HG03442 (cell line): ENCODE data around the gene PMM2.
"Not testable (repeated sequence)": the region's sequence is repeated elsewhere in the genome, so short reads cannot be mapped to it uniquely, and the experiment has no call there.

Experiments used
- ATAC-seq: cut with Tn5 transposase; IDR thresholded peaks from one replicate; pipeline ENCODE4 v1.9.1; 2021; ENCODE audit warnings: mild to moderate bottlenecking, moderate library complexity; ENCODE audit not compliant: unreplicated experiment

PMM2 gene

DNA sequence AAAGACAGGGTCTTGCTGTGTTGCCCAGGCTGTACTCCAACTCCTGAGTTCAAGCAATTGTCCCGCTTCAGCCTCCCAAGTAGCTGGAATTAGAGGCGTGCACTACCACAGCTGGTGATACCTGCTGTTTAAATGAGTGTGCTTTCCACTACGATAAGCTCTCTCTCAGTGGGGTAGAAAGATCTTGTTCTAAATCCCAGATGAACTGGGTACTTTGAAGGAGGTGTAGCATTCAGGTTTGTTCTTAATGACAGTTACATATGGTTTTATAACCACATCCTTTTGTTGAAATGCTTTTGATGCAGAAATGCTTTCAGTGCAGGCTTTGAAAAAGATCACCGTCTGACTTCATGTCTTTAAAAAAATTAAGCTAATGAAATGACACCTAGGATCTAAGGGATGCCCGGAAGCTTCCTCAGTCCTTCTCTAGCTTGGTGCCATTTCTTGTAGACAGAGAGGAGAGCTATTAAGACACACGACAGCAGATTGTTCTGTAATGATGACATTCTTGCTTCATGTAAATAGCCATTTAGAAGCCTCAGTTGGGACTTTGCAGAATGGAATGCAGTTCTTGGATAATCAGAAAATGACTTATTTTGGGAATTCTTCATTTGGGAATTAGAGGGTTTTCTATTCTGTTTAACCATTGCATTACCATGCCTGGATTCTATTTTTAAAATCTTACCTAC is 19.5 kb downstream of the PMM2 start:
- no peak for ATAC-seq

DNA sequence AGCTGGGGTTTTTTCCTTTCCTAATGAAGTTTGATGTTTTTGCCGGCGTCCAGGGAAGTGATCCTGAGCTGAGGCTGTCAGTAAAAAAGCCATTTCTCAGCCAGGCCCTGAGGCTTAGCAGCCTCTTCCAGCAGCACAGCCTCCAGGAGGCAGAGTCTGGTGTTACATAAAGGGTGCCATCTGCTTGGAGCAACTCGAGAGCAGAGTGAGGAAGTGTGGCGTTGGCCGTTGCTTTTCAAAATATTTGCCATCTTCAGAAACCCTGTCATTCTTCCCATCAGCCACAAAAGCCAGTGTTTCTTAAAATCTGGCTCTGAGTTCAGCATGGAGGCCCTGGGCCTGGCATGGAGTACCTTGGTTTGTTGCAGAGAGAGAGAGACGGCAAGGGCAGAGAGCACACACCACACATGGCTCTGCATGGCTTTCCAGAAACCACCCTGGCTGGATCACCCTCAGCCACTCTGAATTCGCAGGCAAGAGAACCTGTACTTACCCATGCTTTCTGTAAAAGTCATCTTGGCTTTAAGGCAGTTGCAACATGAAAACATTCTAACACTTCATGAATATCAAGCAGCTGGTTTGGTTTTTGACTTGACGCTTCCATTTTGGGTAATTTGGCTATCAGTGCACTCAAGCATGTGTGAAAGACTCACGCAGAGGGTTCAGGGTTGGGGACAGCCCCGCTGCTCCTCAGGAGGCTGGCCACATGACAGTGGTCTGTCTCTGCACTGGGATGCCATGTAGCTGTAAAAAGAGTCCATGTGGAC is 21.0 kb downstream of the PMM2 start:
- ATAC-seq = peak; percentile 88

- no peak for ATAC-seq
Observed at GRCh38 chr16:8819411-8820034, 21.9 kb downstream of the PMM2 start.

GRCh38 chr16:8822403-8822802 is 24.8 kb downstream of the PMM2 start:
- no peak for ATAC-seq

DNA sequence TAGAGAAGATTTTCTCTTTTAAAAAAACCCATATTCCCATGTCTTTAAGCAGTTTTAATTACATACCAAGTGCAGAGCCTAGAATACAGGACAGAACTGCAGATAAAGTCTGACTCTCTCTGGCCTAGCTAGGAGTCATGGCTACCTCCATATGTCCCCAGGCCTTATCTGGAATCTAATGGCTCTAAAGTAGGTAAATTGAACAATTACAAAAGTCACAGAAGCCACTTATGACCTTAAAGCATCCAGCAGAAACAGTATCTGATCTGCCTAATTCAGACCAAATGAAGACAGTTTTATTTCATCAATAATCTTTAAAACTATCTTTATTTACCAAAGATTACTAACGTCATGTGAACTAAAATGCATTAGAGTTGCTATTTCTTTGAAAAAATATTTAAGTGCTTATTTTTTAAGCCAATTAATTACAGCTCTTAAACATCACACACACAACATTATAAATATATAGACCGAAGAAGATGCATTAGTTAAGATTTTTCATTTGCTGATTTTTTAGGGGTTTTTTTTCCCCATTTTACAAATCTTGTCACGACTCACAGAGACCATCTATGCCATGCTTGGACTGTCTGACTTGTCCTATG is 28.7 kb downstream of the PMM2 start:
- no peak for ATAC-seq

DNA sequence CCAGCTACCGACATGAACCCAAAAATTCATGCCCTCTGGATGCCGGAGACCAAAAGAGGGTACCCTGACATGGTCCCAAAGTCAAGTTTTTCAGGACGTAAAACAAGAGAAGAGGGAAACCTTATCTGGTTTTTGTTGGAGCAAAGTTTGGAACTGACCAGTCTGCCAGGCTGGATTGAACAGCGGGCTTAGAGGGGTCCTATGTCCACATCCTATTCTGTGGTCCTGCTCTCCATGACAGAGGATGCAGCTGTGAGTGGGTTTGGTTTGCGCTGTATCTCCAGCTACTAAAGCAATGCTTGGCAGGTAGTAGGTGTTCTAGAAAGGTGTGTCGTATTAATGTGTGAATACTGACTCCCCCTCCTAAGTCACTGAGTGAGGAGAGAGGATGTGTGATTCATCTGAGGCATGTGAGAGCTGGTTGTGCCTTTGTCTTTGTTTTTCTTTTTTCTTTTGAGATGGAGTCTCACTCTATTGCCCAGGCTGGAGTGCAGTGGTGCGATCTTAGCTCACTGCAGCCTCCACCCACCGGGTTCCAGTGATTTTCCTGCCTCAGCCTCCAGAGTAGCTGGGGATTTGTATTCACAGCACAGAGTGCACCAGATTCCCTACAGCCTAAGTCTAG is 31.0 kb downstream of the PMM2 start:
- ATAC-seq = no peak

DNA sequence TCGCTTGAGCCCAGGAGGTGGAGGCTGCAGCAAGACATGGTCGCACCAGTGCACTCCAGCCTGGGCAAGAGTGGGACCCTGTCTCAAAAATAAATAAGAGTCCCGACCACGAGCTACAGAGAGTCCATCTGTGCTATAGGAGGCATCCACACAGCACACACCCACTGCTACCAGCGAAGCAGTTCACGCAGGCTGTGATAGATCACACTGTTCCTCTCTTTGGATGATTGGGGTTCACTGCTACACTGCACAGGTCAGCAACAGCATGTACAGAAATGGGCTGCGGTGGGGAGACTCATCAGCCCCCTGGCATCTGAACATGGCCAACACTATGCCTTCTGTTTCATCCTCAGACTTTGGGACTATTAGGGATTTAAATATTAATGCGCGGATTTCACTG is 33.8 kb downstream of the PMM2 start:
- ATAC-seq = no peak

GRCh38 chr16:8831871-8832716 is 34.5 kb downstream of the PMM2 start:
- ATAC-seq = no peak

DNA sequence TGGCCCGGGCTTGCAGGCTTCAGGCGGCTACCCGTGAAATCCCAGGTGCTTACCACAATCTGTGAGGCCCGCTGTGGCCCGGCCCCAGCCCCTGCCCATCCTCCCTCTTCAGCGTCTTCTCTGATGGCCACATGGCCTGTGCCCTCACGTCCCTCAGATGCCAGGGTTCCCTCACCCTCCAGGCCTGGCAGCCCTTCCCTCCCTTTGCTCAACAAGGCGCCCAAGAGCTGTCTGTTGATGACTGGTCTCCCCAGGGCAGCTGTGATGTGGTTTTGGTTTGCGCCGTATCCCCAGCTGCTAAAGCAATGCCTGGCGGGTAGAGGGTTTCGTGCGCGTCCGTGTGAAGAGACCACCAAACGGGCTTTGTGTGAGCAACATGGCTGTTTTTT is 35.1 kb downstream of the PMM2 start:
- ATAC-seq = no peak

DNA sequence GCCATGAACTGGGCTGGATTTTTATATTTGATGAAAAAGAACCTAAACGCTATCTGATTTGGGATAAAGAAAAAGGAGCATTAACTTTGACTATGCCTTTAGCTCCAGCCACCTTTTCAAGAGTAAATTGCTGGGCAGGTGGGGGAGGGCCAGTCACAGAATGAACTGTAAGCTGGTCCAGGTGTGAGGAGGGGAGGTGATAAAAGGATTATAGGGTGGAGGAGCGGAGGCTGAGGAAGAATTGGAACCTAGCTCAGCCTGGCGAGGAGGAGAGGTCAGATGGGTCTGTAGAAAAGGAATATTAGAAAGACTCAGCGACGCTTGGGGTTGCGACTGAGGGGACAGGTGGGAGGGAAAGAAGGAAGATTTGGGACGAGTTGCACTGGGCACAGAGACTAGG is 39.2 kb downstream of the PMM2 start:
- ATAC-seq = not testable (repeated sequence)

- not testable (repeated sequence) for ATAC-seq
Observed at GRCh38 chr16:8837594-8837993, 40.0 kb downstream of the PMM2 start.

DNA sequence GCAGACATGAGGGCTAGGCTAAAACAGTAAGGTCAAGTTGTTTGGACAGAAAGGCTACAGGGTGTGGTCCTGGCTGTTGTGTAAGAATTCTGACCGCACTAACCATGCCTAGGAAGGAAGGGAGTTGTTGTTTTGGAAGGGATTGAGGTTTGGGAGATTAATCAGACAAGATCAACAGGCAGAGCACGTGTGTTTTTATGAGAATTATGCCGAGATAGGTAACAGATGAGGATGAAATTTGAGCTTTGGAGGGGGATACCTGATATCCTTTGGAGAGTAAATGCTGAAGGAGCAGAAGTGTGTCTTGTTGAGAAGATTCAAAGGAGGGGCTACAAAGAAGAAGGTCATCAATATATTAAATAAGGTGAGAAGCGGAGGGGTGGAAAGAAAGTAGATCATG is 44.4 kb downstream of the PMM2 start:
- not testable (repeated sequence) for ATAC-seq

DNA sequence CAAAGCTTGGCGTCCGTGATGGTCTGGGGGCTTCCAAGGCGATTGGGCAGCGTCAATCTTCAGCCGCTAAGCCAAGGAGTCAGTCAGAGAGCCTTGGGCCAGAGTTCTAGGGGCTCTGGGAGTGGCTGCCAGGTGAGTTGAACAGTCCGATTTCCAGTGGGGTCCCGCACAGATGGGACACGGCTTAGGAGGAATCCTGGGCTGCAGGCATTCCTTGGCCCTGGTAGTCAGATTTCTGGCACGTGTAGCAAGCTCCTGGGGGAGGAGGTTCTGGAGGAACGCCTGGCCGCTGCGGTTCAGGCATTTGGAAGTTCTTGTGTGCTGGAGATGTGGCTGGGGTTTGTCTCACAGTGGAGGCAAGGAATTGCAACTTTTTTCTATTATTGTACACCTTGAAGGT is 45.7 kb downstream of the PMM2 start:
- not testable (repeated sequence) for ATAC-seq

GRCh38 chr16:8845699-8846298 is 48.2 kb downstream of the PMM2 start:
- ATAC-seq = no peak

DNA sequence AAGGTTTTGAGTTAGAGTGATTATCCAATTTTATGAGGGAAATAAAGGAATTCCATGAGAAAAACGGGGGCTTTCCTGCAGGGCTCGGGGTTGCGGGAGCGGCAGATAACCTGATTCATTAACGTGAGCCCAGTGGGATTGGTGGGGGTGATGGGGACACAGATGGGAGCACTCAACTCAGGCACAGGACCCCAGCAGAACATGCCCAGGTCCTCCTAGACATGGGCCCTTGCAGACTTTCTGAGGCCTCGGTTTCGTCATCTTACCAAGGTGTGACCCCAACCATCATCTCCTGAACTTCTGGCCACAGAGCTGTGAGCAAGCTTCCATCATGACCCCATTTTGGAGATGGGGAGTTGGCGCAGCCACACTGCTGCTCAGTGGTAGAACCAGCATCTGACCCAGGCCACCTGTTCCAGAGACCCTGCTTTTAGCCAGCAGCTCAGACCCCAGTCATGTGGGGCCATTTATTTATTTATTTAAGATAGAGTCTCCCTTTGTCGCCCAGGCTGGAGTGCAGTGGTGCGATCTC is 48.8 kb downstream of the PMM2 start:
- ATAC-seq = no peak

GRCh38 chr16:8847145-8847544 is 49.5 kb downstream of the PMM2 start:
- no peak for ATAC-seq

DNA sequence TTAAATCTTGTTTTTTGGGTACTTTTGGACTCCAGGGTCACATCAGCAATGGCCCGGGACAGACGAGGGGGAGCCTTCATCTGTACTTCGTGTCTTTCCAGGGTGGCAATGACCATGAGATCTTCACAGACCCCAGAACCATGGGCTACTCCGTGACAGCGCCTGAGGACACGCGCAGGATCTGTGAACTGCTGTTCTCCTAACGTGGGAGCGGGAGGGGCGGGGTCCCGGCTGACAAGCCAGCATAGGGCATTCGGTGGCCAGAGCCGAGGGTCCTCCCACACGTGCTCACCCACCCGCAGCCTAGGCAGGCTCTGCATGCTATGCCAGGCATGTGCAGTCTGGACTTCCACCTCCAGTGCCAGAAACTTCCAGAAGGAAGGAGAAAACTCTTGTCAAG is 50.0 kb downstream of the PMM2 start:
- no peak for ATAC-seq

DNA sequence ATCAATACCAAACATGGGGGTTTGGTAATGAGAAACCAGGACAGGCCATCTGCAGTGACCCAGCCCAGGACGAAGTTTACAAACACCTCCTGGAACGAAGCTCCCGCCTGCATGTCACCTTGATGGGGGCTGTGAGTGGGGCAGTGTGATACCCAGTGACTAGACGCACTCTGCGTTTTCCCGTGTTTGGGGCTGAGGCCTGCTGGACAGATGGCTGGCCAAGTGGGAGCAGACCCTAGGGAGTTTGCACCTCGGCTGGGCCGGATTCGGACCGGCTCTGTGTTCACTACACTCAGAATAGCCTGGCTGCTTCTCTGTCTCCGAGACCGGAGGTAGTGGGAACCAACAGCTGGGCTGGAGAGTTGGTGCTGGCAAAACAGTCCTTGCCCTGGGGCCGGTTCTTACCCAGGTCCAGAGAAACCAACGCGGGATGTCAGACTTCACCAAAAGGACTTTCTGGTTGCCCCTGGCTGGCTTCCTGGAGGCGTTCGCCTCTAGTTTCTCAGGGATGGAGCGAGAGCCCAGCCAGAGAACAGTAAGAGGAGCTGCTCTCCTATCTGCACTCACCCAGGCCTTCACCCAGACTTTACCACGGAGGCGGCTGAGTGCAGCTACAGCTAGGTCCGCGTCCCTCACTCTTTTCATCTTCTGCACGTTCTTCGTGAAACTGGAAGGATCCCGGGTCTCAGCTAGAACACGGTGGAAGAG is 50.7 kb downstream of the PMM2 start:
- ATAC-seq = no peak

DNA sequence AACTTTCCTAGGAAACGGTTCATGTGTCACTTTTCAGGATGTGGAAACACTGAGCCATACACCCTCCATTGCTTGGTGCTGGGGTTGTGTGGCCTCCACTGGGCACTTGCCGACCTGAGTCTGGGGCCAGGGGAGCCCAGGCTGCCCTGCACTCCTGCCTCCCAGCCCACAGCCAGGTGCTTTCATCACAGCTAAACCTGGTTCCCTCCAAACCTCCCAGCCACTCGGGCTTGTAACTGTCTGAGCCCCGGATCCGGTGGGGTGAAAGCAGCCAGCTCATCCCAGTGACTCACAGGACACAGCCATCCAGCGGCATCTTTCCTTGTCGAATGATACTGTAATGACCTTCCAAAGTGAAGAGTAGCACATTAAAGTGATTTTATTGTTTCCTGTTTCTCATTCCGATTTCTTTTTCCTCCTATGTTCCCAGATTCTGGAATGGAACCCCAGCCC is 51.3 kb downstream of the PMM2 start:
- ATAC-seq = no peak
